Myocyte (in vitro differentiated cells): ENCODE data around the gene BPIFB3. TPM values are rescaled to one million over a fixed set of nuclear protein-coding genes. Genes with fewer than 3 reads are reported as not detected.
A peak's percentile ranks its signal among the peaks of the same experiment; 100 is the strongest.
"Not testable (repeated sequence)": the region's sequence is repeated elsewhere in the genome, so short reads cannot be mapped to it uniquely, and the experiment has no call there.

Experiments used
- DNase-seq: peaks from one replicate; pipeline ENCODE4 v3.0.0-alpha.2; 2012; ENCODE audit warnings: low read depth
- total RNA-seq: library from RNA; depleted of rRNA; stranded (reverse); fragments of >200 nt; gene quantifications from 2 replicates; pipeline ENCODE4 v1.2.3, GENCODE V29; 2014

Gene BPIFB3
- total RNA-seq, 1 donor from 2014 or later, result not detected

GRCh38 chr20:33083544-33084340 lies 30.0 kb downstream of the BPIFB3 start:
- DNase-seq, result no peak

- DNase-seq, result no peak
These were observed 31.0 kb downstream of the BPIFB3 start for GRCh38 chr20:33084722-33085121.

- no peak for DNase-seq
These were observed 32.5 kb downstream of the BPIFB3 start for GRCh38 chr20:33086052-33086722.

- DNase-seq, result no peak
These were observed 37.4 kb downstream of the BPIFB3 start for GRCh38 chr20:33091147-33091546.

DNA sequence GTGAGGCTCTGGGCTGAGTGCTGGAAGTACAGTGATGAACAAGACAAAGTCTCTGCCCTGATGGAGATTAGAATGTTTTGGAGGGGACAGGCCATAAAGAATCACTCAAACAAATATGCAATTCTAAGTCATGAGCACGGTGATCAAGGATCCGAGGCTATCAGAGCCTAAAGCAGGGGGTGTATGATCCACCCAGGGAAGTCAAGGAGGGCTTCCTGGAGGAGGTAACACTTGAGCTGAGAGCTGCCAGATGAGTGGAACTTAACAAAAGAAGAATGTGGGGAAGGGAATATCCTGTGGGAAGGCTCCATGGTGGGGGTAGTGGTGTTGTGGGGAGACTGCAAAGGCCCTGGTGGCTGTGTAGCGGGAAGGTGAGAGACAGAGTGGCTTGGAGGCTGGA lies 38.0 kb downstream of the BPIFB3 start:
- DNase-seq, result no peak

- no peak for DNase-seq
These were observed 38.7 kb downstream of the BPIFB3 start for GRCh38 chr20:33092361-33092760.

- DNase-seq, result no peak
These were observed 39.4 kb downstream of the BPIFB3 start for GRCh38 chr20:33093074-33093473.

DNA sequence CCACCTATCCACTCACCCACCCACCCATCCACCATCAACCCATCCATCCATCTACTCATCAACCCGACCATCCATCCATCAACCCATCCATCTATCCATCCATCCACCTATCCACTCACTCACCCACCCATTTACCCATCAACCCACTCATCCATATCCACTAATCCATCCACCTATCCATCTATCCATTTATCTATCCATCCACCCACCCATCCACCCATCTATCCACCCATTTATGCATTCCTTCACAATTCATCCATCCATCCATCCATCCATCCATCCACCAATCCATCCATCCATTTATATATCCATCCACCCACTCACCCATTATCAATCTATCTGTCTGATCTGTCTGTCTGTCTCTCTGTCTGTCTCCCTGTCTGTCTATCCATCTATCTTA lies 39.9 kb downstream of the BPIFB3 start:
- DNase-seq, result no peak

- no peak for DNase-seq
These were observed 41.5 kb downstream of the BPIFB3 start for GRCh38 chr20:33095249-33095648.

GRCh38 chr20:33095902-33096584 lies 42.3 kb downstream of the BPIFB3 start:
- peak; percentile 58 for DNase-seq

GRCh38 chr20:33097001-33097400 lies 43.3 kb downstream of the BPIFB3 start:
- no peak for DNase-seq

DNA sequence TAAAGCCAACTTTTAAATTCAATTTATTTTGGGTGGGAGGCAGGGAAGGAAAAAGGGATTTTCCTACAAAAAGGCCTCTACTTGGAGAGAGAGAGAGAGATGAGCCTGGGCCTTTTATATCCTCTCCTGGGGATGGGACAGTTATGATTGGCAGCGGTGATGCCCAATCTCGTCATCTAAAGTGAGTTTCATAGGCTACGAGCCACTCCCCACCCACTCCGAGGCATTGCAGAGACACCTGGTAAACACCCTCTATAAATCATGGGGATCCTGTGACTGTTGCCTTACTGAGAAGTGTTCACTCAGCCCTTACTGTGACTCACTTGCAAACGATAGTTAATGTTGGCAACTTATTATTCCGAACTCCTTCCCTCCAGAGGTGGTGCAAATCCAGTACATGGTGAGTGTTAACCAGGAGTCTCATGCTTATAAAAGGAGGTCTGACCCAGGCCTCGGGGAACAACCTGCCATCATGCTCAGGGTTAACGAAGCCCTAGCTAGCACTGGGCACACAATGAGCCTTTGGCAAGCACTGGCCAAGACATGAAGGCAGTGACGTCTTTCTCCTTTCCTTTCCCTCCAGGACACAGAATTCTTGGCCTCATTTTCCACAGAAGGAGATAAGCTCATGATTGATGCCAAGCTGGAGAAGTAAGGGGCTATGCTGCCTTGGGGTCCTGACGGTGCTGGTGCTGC lies 46.3 kb downstream of the BPIFB3 start:
- DNase-seq, result no peak

DNA sequence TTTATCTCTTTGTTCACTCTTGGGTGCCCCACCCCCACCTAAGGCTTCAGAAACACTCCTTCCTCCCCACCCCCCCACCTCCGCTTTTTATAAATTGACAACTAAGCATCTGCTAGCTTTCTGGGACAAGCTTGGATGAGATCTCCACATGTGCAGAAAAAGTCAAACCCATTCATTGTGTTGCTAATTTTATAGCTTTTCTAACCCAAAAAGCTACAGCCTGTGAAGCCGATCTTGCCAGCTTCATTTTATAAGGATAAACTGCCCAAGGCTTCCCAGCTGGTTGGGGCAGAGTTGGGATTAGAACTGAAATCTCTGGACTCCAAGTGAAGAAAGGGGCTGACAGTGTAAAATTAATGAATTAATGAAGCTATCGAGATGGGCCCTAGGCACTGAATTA lies 49.9 kb downstream of the BPIFB3 start:
- no peak for DNase-seq

- DNase-seq, result no peak
These were observed 50.6 kb downstream of the BPIFB3 start for GRCh38 chr20:33104336-33104735.

DNA sequence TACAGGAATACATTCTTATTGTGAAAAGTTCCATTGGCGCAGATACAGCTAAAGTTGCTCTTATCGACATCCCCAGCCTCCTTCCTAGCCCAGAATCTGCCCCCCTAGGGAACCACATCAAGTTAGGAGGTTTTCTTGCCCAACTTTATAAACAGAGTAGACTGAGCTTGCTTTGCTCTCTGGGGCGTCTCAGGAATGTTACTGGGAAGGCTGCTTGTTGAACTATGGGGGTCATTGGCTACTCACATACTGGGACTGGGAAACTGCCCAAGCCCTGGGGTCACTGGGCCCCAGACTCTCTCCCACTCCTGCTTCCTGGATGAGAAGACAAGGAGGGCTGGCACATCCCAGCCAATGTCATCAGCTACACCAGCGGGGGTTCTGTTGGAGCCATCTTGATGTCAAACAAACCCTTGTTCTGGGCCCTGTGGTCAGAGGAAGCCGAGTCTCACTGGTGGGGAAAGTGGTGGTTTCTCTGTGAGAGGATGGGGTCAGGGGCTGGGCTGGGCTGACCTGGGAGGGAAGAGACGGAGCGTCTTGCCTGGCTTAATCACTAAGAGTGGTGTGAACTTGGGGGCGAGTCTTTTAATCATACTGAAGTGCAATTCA lies 51.7 kb downstream of the BPIFB3 start:
- DNase-seq, result no peak

DNA sequence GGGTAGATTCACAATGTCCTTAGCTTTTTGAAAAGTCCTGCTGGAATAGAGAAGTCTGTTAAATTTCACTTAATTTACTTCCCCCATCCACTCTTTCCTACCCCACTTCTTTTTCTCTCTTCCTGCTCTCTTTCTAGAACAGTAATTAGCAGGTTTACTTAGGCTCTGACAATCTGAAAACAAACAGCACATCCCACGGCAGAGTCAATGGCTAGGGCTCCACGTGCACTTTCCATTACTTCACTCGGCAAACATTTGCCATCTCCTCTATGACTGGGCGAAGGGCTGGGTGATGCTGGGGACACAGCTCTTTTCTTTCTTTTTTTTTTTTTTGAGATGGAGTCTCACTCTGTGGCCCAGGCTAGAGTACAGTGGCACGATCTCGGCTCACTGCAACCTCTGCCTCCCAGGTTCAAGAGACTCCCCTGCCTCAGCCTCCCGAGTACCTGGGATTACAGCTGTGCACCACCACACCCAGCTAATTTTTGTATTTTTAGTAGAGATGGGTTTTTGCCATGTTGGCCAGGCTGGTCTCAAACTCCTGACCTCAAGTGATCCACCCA lies 52.4 kb downstream of the BPIFB3 start:
- DNase-seq, result not testable (repeated sequence)

DNA sequence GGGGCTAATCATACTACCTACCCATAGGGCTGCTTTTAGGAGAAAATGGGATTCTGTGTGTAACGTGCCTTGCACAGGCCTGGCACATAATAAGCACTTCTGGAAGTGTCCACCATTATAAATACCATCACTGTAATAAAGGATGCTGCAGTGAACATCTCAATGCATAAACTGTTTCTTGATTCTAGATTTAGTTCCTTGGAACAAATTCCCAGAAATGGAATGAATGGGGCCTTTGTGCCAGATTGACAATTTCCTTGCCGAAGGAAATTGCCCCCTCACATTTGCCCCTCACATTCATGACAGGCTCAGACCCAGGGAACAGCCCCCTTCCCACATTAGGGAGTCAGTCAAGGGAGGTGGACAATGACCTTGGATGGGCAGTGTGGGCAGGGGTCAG lies 55.0 kb downstream of the BPIFB3 start:
- DNase-seq, result no peak

GRCh38 chr20:33110147-33110825 lies 56.6 kb downstream of the BPIFB3 start:
- no peak for DNase-seq

GRCh38 chr20:33111306-33111705 lies 57.6 kb downstream of the BPIFB3 start:
- no peak for DNase-seq
